TTC549 (cell line): ENCODE data around the gene STAT1.

Experiments
- FAIRE-seq: peaks from 2 replicates; lab custom pipeline; 2012; peaks lifted over from hg19 to GRCh38; lab: Jason Lieb, UNC

STAT1 gene

DNA sequence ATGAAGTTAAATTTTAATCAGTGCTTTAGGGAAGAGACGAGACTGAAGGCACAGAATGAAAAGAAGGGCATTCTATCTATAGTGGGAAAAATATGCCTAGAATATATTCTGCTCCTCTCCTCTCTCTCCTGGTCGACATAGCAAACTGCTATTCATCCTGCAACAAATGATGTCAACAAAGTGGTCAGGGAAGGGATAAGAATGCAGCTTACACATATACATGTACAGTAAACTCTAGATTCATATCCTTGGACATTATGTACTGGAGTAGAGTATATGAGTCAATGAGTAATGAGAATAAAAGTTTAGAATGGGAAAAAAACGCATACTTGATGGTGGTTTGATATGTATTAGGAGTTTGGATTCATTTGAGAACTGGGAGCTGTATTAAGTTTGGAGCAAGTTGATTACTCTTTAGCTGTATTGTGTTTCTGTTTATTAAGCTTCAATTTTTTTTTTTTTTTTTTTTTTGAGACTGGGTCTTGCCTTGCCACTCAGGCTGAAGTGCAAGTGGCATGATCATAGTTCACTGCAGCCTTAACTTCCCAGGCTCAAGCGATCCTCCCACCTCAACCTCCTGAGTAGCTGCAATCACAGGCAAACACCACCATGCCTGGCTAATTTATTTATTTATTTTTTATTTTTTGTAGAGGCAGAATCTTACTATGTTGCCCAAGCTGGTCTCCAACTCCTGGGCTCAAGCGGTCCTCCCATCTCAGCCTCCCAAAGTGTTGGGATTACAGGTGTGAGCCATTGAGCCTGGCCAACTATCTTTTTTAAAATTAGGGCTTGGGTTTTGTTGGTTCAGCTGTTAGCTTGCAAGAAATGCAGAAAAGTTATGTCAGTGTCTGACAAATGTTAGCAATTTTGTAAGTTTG is 53.8 kb downstream of the STAT1 start:
- FAIRE-seq = no peak

DNA sequence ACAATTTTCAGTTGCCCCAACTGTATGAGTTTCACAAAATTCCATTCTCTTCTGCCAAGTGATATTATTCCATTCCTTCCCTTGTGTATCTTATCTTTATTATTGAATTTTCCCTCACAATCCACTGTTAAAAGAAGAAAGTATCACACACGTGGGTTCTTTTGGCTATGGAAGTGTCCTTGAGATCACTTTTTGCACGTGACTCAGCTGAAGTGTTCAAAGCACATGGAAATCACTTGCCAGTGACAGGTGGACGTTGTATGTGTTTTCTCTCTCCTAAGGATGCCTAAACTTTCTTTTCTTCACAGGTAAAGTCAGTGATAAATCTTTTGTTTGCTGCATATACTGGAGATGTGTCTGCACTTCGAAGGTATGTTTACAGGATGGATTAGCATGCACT is 60.7 kb downstream of the STAT1 start:
- FAIRE-seq = no peak

DNA sequence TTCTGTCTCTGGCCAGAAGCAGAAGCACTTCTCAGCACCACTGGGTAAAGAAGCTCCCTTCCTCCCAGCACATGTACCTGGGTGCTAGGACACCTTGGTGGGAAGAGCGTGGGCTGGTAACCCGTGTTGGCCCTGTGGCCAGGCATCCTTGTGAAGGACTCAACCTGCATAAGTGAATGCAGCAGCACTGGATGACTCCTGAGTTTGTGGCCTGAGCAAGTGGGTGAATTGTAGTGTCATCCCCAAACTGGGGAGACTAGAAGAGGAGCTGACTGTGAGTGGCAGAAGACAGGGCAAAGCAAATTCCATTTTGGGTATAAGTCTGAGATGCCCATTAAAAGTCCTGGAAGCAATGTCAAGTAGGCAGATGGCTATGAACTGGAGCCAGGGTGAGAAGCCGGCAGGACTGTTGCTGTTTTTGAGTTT is 63.4 kb downstream of the STAT1 start:
- FAIRE-seq = no peak

DNA sequence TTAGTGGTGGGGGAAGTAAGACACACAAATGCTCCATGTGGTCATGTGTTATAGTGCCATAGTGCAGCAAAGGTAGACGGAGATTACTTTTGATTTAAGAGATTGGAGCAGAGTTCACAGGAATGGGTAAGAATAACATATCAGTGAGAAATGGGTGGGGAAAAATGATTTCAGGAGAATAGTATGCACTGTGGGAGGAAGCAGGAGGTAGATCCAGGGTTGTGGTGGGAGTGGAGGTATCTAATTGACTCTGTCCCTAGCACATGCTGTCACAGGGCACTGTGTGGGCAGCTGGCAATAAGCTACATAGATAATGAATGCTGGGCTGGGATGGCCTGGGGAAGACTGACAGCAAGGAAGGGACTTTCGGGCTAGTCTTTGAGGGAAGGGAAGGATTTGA is 65.3 kb downstream of the STAT1 start:
- FAIRE-seq = no peak

DNA sequence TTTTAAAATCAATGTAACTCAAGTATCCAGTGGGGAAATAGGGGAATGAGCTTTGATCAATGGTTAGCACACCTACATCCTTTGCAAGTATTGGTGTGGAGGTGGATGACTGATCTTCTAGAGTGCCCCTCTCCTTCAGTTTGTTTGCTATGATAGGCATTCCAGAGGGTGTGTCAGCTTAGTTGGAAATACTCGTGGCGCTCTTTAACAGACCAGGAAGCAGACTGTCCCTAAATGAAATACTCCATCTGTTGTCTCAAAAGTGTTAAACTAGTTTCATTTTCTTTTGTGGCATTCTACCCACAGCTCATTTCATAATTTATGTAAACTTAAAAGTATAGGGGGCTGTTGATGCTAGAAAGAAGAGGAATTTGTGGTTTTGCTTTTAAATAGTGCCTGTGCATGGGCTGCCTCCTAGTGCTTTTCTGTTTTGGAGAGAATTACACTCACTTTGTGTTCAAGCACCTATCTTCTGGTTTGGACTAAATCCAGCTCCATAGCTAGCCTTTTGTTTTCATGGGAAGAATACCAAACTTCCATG is 66.2 kb downstream of the STAT1 start:
- no peak for FAIRE-seq

DNA sequence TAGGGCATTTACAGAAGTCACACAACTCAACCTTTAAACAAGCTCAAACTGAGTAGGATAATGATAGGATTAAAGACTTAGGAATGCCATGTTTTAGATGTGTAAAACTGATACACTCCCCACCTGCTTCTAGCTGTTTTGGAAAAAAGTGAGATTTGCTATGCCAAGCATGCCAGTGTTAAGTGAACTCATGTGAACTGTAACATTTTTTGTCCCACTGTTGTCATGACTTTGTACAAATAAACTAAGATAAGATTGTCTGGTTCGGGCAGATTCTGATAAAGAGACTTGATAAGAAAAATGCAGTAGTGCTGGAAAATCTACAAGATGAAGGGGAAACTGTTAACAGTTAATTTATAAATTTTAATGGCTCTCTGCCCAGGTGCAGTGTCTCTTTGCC is 66.8 kb downstream of the STAT1 start:
- no peak for FAIRE-seq

DNA sequence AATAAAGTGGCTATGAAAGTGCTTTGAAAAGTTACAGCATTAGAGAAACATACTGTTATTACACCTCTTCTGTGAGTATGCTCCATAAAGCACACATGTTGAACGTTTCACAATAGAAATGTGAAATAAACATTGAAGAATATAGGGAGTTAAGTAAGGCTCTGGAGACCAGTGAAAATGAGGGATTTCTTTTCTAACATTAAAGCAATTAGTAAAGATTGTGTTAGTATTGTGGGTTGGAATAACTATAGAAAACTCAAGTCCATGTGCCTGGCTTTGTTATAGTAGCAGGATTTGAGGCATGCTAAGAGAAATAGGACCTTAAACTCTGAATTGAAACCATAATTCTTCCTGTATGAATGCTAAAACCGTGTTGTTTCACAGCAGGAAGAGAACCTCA is 70.3 kb downstream of the STAT1 start:
- no peak for FAIRE-seq

DNA sequence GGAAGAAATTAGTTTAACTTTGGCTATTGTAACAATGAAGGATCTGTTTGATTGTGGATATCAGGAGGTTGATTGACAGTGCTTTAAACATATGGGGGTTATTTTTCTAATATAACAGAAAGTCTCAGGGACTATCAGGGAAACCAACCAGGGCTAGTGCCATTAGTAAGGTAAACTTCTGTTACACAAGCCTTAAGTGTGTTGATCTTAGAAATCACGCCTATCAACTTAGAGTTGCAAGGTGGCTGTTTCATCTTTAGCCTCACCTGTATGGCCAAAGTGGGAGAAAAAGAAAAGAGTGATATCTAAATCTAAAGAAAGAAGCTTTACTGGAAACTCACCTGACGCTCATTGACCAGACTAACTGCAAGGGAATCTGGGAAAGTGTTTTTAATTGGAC is 71.3 kb downstream of the STAT1 start:
- no peak for FAIRE-seq

DNA sequence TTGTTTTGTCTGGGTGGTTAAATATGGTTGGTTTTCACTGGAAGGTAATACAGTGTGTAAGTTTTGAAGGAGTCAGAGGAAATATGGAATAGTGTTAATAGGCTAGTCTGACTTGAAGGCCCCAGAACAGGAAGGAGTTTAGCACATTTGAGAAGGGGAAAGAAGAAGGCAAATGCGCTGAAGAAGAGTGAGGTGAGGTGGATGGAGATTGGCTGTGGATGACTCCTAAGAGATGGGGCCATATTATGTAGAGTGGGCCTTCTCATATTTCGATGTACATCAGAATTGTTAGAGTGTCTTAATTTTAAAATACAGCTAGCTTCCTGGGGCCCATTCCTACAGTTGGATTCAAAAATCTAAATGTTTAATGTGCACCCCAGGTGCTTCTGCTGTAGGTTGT is 72.4 kb downstream of the STAT1 start:
- FAIRE-seq = no peak

DNA sequence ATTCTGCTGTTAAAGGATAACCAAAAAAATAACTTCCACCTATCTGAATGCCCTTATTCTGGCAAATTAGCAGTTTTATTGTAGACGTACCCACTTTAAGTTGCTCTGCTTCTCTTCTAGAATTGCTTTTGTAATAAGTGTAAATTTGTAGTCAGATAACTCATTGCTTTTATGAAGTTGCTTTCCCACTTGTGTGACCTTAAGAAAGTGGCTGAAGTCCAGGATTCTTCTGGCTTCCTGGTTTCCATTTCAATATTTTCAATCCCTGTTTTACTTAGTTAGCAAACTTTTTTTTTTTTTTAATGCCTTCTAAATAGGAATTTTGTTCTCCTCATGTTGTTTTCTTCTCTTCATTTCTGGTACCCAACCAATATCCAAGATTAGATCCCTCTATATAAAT is 73.5 kb downstream of the STAT1 start:
- FAIRE-seq = no peak

DNA sequence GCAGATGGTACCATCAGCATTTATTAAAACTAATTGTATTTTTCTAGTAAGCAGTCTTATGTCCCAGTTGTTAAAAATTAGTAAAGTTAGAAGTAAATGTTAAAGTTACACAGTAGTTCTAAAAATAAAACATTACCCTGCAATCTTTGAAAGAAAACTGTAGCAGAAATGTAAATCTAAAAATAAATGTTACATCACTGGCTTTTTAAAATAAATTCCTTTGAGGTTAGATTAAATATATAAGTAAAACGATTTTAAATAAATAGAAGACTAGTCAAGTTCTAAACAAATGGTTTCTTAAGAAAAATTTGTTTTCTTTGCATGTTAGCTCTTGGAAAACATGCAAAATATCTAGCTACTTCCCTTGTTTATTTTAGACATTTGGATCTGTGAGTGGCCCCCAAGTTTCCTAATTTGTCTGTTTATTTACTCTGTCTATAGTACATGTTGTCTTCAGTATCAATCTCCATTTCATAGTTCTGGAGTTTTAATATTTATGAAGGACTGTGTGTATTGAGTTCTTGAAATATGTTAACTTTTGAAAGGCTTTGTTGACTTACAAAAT is 75.1 kb downstream of the STAT1 start:
- FAIRE-seq = peak; percentile 61

DNA sequence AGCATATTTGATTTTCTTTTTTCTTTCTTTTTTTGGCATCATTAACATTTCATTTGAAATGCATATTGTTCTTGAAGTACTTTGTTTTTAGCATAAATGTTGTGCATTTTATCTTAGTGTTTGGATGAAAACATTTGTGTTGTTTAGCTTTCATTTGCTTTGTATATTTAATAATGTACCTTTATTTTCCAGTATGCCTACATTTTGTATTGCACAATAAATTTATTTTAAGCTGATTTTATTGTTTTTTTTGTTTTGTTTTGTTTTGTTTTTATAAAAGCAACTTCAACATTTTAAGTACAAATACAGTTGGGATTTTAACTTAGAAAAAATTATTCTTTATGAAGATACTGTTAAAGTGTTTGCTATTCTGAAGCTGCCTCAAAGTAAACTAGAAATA is 78.9 kb downstream of the STAT1 start:
- peak; percentile 76 for FAIRE-seq

DNA sequence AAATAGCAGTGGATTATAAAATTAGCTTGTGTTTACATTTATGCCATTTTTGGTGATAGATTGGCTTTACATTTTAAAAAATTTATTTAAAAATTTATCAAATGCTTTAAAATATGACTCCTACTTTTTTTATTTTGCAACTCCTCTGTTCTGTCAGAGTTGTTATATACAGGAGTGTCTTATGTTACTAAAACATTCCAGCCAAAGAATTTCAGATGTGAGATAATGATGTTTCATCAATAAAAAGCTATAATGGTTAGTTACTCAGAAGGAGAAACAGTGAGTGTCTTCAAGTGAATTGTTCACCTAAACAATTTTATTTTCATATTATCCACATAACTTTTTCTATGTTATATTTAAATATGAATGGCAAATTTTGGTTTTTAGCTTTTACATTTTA is 80.6 kb downstream of the STAT1 start:
- FAIRE-seq = peak; percentile 71

DNA sequence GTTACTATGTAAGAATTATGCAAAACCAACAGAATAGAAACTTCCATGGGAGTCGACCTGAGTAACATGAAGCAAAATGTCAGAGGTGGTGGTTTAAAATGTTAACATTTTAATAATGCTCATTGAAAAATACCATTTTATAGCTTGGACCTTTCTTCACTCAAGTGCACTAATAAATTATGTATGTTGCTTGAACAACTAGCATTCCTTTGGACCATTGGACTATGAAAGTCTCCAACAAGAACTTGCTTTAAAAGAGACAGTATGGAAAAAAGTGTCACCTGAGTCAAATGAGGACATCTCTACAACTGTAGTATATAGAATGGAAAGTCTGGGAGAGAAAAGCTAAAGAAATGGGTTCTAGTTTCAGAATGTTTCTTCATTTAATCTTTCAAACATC is 81.5 kb downstream of the STAT1 start:
- FAIRE-seq = no peak

DNA sequence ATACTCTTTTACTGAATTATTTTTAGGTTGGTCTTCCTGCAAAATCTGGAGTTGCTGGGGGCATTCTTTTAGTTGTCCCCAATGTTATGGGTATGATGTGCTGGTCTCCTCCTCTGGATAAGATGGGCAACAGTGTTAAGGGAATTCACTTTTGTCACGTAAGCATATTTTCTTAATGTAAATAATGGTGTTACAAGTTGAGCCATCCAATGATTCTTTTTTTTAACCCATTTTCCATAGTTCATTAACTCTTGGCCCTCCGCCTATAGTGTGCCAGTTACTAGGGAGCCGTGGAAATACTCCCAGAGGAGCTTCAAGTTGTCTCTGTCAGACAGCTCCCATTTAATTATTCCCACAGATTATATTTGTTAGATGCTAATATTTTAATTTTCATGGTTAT is 83.6 kb downstream of the STAT1 start:
- no peak for FAIRE-seq

DNA sequence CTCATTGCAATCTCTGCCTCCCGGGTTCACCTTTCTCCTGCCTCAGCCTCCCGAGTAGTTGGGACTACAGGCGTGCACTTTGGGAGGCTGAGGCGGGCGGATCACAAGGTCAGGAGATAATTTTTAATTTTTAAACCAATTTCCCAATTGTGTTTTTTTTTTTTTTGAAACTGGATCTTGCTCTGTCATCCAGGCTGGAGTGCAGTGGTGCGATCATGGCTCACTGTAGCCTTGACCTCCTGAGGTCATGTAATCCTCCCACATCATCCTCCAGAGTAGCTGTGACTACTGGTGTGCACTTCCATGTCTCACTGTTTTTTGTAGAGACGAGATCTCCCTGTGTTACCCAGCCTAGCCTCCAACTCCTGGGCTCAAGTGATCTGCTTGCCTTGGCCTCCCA is 84.1 kb downstream of the STAT1 start:
- no peak for FAIRE-seq

DNA sequence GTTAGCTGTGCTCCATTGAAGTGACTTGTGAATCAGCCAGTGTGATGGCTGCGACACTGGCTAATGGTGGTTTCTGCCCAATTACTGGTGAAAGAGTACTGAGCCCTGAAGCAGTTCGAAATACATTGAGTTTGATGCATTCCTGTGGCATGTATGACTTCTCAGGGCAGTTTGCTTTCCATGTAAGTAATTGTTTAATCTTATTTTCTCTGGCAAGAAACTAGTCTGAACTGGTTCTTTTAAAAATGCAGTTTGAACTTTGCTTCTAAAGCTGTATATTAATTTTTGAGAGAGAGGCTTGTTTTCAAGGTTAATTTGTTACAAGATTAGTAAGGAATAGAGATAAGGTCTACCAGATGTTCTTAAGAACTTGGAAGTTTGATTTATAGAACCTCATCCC is 86.7 kb downstream of the STAT1 start:
- FAIRE-seq = no peak

DNA sequence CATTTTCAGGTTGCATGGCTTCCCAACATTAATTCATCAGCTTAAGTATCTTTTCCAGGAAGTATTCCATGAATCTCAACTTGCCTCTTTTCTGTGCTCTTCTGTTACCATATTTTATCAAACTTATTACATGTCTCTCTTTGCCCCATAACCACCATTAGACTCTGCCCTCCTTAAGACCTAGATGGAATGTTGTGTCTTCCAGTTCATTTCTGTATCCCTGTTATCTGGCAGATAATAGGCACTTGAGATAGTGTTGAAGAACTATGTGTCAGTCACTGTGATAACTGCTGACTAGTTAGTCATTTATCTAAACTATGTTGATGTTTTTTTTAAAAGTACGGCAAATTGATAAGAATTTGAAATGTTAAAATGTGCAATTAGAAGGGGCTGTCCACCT is 91.6 kb downstream of the STAT1 start:
- no peak for FAIRE-seq

DNA sequence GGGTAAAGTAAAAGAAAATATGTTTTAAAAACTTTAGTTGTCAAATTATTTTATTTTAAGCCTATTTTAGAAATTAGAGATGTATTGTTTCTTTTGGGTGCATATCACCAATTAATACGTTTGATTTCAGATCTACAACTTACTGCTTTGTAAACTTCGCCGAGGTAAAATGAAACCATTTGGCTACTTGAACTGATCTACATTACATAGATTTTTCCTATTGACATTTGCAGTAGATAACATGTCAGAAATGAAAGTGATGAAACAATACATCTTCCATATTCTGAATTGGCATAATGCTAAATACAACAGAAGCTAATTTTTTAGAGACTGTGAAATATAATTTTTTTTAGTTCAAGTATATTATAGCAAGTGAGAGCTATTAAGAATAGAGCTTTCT is 93.9 kb downstream of the STAT1 start:
- FAIRE-seq = no peak
